Activated CD4-positive, alpha-beta T cell treated with anti-CD3 and anti-CD28 coated beads, Interleukin-2, amount 50 U/mL, for 48 hours (primary cell): ENCODE data around the gene HP1BP3.
A peak's percentile ranks its signal among the peaks of the same experiment; 100 is the strongest.

ENCODE experiments used
- DNase-seq, 2 experiments: peaks; one replicate each; pipeline ENCODE4 v3.0.0-alpha.2; 2020

Gene HP1BP3

GRCh38 chr1:20710469-20711284 lies 76.4 kb downstream of the HP1BP3 start:
- no peak for DNase-seq

GRCh38 chr1:20709868-20710267 lies 77.2 kb downstream of the HP1BP3 start:
- no peak for DNase-seq

- DNase-seq, result no peak
These were observed 78.2 kb downstream of the HP1BP3 start for GRCh38 chr1:20708891-20709290.

GRCh38 chr1:20708057-20708456 lies 79.0 kb downstream of the HP1BP3 start:
- DNase-seq, result no peak

GRCh38 chr1:20706841-20707240 lies 80.3 kb downstream of the HP1BP3 start:
- DNase-seq, result no peak

- no peak for DNase-seq
These were observed 81.8 kb downstream of the HP1BP3 start for GRCh38 chr1:20705203-20705755.

GRCh38 chr1:20704390-20705202 lies 82.5 kb downstream of the HP1BP3 start:
- DNase-seq, result no peak

- DNase-seq, result no peak
These were observed 83.9 kb downstream of the HP1BP3 start for GRCh38 chr1:20703124-20703756.

GRCh38 chr1:20702416-20702815 lies 84.7 kb downstream of the HP1BP3 start:
- no peak for DNase-seq

- no peak for DNase-seq
These were observed 85.3 kb downstream of the HP1BP3 start for GRCh38 chr1:20701847-20702246.

- no peak for DNase-seq
These were observed 85.7 kb downstream of the HP1BP3 start for GRCh38 chr1:20701446-20701845.

GRCh38 chr1:20700636-20701215 lies 86.4 kb downstream of the HP1BP3 start:
- DNase-seq, result no peak

- no peak for DNase-seq
These were observed 87.5 kb downstream of the HP1BP3 start for GRCh38 chr1:20699558-20699957.

GRCh38 chr1:20698195-20698910 lies 88.8 kb downstream of the HP1BP3 start:
- DNase-seq, result no peak

- DNase-seq, result no peak
These were observed 89.5 kb downstream of the HP1BP3 start for GRCh38 chr1:20697563-20697962.

GRCh38 chr1:20696397-20697333 lies 90.4 kb downstream of the HP1BP3 start:
- peak; percentile 75 to 79 for DNase-seq

- no peak for DNase-seq
These were observed 91.6 kb downstream of the HP1BP3 start for GRCh38 chr1:20695515-20695914.

GRCh38 chr1:20693623-20694022 lies 93.5 kb downstream of the HP1BP3 start:
- no peak for DNase-seq
